ENCODE results near the gene ZNF277.
"Not testable (repeated sequence)": the region's sequence is repeated elsewhere in the genome, so short reads cannot be mapped to it uniquely, and the experiment has no call there.

ZNF277 gene

DNA sequence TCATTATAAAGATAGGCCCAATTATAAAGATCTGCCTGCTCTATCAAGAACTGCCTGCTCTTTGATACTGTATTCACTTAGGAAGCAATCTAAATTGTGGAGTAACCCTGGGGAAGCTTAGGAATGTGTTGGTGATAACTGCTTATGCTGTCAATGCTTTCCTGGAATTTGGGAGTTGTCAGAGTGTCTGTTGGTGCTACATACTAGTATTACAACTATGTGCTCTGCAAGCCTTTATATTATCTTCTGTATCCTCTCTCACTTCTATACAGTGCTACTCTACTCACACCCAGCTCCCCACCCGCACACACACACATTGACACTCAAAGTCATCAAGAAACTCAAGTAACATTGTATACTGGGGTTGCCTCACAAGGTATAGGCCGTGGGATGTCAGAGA is 6.1 kb downstream of the ZNF277 start:
- DNase-seq (ENCODE audit: low read depth), result no peak

DNA sequence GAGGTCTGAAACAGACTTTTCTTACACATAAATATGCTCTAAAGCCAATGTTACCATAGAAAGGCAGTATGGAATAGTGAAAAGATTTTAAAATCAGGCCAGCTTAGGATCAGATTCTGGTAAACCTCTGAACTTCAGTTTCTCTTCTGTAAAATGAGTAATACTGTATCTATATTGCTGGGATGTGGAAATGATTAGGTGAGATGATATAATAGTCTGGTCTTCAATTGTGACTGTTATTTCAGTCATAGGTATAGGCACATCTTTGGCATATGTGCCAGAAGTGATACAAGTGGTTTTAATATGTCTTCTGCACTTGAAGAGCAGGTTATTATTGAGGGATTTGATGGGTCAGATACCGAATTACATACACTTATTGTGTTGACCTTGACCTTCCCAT is 7.2 kb downstream of the ZNF277 start:
- no peak for DNase-seq (ENCODE audit: low read depth)

DNA sequence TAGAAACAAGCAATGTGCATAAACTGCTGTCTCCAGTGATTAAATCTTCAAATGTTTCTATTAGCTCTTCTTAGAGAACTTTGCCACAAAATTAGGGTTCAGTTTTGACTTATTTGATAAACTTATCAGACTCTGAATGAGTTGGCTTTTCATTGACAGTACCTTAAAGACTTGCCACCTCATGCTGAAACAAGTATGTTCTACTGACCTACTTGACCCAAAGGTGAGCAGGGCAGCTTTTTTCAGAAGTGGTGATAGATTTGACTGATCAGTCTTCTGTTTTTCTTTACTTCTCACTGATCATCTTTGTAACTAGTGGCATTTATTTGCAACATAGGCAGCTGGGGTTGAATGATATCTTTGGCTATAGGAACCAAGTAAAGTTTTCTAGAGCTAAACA is 7.8 kb downstream of the ZNF277 start:
- DNase-seq (ENCODE audit: low read depth), result no peak

DNA sequence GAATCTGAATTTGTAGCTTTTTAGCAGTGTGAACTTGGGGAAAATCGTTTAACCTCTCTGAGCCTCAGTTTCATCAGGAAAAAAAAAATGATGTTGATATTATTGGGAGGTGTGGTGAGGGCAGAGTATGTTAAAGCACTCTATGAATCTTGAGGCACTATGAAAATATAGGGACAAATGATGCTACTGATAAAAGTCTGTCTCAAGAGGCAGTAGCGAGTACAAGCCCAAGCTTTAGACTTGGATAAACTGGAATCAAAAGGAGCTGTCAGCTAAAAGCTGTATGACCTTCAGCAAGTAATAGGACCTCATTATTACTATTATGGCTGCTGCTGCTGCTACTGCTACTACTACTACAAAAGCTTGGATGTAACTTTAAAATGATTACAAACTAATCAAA is 8.4 kb downstream of the ZNF277 start:
- no peak for DNase-seq (ENCODE audit: low read depth)

DNA sequence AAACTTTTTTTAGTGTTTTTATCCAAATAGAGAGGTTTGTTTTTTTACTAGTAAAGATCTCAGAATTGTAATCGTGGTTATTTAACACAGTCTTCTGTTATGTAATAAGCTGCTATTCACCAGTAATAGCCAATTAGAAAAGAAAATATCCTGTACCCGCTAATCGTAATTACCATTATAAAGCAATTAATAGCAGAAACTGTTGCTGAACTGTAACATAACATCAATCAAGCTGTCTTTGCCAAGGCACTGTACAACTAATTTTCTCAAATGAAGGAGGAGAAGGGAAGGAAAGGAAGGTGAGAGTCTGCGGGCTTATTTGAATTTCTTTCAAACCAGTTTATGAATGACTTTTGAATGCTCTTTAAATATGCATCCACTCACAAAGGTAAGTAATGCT is 9.3 kb downstream of the ZNF277 start:
- no peak for DNase-seq (ENCODE audit: low read depth)

DNA sequence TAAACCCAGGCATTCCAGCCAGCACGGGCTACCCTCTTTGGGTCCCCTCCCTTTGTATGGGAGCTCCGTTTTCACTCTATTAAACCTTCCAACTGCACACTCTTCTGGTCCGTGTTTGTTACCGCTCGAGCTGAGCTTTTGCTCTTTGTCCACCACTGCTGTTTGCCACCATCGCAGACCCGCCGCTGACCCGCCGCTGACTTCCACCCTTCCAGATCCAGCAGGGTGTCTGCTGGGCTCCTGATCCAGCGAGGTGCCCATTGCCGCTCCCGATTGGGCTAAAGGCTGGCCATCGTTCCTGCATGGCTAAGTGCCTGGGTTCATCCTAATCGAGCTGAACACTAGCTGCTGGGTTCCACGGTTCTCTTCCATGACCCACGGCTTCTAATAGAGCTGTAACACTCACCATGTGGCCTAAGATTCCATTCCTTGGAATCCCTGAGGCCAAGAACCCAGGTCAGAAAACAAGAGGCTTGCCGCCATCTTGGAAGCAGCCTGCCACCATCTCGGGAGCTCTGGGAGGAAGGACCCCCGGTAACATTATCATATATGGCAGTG is 14.5 kb downstream of the ZNF277 start:
- DNase-seq (ENCODE audit: low read depth), result no peak

DNA sequence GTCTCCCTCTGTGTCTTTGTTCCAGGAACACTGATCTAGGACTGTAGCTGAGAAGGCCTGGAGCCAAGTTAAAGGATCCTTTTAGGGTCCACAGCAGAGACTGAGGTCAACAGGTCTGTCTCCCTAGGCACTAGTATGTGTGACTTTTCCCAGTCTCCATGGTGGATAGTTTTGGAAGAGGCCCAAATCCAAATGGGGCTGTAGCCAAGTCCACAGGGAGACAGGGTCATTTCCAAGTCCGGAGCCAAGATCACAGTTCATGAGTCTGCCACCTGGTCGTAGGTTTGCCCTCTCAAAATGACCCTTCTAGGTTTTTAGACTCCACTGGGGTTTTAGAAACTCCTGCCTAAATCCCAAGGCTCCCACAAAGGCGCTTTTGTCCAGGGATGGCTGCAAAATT is 16.8 kb downstream of the ZNF277 start:
- no peak for DNase-seq (ENCODE audit: low read depth)

DNA sequence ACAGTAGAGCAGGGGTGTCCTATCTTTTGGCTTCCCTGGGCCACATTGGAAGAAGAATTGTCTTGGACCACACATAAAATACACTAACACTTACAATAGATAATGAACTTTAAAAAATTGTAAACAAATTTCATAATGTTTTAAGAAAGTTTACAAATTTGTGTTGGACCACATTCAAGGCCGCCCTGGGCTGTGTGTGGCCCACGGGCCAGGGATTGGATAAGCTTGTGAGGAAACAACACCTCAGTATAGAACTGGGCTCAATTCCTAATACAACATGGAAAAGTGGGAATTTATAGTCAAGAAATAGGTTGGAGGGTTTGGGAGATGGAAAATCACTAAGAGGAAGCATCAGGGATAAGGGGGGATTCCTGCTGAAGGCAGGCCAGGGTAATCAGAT is 17.7 kb downstream of the ZNF277 start:
- no peak for DNase-seq (ENCODE audit: low read depth)

DNA sequence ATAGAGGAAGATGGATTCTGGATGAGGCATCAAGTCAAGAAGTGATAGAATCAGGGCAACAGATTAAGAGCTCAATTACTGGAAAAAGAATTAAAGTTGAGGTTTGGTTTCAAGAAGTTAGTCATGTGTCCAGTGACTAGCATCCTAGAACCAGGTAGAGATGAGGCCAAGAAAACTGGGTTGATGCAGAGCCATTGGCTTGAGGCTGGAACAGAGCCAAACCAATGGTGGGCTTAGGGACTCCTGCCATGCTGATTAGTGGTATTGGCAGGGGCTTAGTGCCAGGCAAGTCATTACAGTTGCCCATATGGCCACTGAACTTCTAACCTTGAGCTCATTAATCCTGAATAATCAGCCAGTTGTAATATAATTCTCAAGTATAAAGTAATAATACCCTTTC is 18.5 kb downstream of the ZNF277 start:
- no peak for DNase-seq (ENCODE audit: low read depth)

DNA sequence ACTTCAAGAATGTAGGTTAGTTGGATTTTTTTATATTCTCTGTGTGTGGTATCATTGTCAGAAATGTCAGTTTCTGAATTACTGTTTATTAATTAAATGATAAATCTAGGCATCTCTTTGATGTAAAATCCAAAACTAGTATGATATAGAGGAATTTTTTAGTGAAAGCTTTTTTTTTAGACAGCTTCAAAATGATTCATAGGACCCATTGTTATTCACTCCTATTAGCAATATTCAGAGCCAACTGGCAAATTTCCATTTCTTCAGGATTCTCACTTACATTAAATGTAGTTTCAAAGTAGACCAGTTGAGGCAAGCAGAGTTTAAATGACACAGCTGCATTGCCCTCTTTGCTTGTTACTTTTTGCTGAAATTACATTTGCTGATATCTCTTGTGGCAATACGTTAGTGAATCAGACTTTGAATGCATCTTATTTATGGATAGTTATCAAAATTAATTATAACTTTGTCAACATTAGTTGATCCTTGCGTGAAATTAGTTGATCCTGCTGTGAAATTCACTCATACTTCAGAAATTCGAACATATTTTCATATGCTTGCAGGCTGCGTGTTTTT is 20.3 kb downstream of the ZNF277 start:
- no peak for DNase-seq (ENCODE audit: low read depth)

DNA sequence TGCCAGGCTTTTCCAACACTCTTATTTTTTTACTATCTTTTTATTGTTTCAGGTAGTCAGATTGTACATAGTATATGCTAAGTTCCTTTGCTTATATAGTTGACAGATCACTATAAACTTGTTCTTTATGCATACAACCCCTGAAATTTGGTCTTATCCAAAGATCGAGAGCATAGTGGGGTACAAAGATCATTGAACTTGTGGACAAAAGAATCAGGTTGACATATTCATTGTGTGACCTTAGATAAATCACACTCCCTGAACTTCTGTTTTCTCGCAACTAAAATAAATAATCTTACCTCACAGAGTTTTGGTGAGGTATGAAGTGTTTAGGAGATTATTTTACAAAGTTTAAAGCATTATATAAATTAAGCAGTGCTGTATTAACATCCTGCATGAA is 22.1 kb downstream of the ZNF277 start:
- DNase-seq (ENCODE audit: low read depth), result no peak

DNA sequence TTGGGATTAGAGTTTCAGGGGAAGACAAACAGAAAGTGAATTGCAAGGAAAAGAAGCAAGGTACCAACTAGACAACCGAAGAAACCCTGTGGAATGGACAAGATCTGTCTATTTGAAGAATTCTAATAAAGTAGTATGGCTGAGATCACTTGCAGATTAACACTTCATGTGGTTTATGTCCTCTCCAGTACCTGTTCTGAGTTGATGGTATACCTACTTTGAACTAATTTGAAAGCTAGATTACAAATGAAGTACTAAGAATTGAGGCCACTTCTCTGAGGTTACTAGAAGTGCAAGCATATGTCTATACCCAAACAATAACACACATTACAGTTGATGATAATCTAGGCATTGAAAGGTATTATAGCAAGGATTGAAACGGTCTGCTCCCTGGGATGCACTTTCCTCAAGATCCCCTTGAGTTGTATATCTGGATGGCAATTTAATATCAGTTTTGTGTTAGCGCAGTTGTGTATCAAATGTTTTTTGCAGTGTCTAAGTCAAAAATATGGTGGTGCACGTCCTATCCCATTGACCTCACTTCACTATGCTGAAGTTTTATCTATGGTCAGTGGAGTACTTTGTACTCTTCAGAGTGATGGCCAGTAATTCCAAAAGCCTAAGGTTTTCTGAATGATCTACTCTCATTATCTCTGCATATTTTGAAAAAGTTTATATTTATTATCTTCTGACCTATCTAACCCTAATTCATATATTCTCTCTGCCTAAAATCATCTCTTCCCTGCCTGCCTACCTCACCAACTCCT is 25.9 kb downstream of the ZNF277 start:
- DNase-seq (ENCODE audit: low read depth), result no peak

DNA sequence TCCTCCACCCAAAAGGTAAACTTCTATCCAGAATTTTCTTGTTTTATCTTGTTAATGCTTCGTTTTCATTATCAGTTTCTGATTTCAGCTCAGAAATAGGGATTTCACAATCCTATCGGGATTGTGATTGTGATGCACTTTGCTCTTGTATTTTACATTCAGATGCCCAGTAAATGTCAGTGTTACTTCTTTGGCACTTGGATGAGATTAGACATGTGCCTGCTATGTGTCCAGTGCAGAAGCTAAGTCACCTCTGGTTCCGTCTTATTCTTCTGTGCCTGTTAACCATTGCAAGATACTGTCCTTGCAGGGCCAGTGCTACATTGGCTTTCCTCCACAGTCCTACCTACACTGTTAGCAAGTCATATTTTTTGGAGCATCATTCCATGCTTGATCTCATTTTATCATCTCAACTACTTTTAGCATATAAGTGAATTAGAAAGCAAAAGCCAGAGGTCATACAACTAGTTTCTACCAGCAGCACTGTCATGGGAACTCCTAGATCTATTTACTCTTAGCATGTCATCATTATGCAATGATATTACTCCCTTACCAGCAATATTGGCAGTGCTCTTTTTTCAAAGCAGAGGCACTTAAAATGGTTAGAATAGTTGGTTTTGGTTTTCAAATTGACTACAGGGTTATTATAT is 26.7 kb downstream of the ZNF277 start:
- DNase-seq (ENCODE audit: low read depth), result no peak

DNA sequence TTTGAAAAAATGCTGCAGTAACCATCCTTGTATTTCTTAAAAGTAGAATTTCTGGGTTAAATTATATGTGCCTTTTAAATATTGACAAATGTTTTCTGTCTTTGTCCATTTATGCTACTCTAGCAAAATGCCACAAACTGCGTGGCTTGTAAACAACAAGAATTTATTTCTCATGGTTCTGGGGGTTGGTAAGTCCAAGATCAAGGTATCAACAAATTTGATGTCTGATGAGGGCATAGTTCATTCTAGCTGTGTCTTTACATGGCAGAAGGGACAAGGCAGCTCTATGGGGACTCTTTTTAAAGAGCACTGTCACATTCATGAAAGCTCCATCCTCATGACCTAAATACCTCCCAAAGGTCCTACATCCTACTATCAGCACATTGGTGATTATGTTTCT is 27.7 kb downstream of the ZNF277 start:
- no peak for DNase-seq (ENCODE audit: low read depth)

DNA sequence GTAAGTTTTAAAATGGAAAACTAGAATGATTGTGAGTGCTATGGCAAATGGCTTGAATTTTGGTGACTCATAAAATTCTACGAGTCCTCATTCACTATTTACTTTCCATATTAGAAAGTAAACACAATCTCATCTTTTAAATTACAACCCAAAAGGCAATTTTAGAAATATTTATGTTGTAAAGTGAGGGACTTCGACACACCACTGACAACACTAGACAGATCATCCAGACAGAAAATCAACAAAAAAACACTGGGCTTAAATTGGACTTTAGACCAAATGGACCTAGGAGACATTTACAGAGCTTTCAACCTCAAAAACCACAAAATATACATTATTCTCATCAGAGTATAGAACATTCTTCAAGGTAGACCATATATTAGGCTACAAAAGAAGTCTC is 30.1 kb downstream of the ZNF277 start:
- no peak for DNase-seq (ENCODE audit: low read depth)

DNA sequence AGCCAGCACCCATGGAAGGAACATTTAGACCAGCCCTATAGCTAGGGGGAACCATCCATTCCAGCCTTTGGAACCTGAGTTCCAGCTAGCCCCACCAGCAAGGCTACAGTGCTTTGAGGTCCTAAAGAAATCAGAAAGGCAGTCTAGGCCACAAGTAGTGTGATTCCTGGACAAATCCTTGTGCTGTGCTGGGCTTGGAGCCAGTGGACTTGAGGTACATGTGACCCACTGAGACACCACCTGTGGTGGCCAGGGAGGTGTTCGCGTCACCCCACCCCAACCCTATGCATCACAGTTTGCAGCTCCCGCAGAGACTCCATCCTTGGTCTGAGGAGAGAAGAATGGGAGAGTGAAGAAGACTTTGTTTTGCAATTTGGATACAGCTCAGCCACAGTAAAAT is 31.8 kb downstream of the ZNF277 start:
- DNase-seq (ENCODE audit: low read depth), result no peak

DNA sequence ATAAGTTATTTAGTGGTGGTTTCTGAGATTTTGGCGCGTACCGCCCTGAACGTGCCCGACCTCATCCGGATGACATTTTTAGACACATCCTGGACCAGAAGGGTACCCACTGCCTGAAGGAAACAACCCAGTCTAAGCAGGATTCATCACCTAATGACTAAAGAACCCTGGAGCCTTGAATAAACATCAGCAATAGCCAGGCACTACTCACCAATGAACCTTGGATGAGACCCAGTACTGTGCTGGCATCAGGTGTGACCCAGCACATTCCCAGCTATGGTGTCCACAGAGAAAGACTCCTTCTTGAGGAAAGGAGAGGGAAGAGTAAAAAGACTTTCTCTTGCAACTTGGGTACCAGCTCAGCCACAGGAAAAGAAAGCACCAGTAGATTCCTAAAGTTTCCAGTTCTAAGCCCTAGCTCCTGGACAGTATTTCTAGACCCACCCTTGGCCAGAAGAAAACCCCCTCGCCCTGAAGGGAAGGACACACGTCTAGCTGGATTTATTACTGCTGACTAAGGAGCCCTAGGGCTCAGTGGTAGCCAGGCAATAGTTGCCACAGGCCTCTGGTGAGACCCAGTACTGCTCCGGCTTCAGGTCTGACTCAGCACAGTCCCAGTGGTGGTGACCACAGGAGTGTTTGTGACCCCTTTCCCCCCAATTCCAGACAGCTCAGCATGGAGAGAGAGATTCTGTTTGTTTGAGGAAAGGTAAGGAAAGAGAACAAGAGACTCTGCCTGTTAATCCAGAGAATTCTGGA is 32.5 kb downstream of the ZNF277 start:
- no peak for DNase-seq (ENCODE audit: low read depth)

DNA sequence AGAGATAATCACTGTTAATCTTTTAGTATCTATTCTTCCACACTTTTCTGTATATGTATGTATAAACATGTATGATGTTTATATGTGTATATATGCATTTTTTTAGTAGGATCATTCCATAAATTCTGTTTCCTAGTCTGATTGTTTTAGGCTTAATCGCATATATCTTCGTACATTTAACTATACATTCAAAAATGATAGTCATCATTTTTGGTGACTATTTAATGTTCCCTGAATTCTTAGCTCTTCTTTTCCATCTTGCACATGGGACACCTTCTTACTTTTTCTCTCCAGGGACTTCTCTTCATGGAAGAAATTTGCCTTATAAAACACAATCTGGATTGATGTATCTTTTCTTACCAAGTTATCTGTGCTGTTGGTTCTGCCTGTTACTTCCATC is 42.1 kb downstream of the ZNF277 start:
- DNase-seq (ENCODE audit: low read depth), result no peak

DNA sequence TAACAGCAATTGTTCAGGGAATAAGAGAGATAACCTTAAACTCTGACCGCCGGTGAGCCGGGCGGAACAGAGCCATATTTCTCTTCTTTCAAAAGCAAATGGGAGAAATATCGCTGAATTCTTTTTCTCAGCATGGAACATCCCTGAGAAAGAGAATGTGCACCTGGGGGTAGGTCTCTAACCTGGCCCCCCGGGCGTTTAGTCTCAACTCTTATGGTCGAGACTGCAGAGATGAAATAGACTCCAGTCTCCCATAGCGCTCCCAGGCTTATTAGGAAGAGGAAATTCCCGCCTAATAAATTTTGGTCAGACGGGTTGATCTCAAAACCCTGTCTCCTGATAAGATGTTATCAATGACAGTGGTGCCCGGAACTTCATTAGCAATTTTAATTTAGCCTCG is 43.5 kb downstream of the ZNF277 start:
- not testable (repeated sequence) for DNase-seq (ENCODE audit: low read depth)

DNA sequence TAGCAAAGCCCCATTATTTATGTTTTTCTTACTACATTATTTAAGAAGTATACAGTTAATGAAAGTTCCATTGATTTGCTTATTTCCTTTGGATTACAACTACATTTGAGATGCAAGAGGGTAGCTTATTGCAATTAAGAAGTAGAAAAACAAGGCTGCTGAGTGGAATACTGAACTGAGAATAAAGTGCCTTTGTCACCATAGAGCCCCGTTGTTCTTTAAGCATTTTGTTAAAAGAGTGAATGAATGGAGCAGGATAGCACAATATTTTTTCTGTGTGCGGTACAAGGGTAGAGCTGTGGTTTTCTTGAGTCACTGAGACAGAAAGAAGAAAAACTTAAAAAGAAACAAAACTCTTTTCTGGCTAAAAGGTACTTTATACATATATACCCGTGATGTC is 45.6 kb downstream of the ZNF277 start:
- DNase-seq (ENCODE audit: low read depth), result no peak

DNA sequence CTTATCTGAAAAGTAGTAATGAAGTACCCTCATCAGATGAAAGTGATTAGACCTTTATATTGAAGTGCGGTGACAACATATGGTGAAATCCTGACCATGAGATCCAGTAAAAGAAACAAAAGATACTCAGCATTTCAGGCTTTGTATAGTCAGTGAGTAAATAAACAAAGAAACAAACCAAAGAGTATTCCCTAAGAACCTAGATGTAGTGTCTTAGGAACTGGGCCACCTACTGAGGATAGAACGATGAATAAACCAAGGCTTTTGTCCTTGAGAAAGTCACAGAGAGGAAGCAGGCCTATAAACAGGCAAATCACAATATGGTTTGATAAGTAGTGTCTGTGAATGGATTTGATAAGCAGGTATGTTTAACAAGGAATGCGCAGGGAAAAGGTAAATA is 46.2 kb downstream of the ZNF277 start:
- DNase-seq (ENCODE audit: low read depth), result no peak

DNA sequence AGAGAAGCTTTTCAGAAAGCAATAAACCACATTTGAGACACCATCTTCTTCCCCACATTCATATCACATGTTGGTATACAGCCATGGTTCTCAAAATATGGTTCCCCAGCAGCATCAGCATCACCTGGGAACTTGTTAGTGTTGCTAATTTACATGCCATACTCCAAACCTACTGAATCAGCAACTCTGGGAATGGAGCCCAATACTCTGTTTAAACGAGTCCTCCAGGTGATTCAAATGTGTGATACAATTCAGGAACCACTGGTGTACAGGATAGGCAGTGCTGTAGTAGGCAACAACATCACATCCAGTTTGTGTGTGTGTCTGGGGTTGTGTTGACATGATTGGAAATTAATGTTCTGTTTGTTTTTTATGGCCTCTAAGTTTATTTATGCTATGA is 47.7 kb downstream of the ZNF277 start:
- no peak for DNase-seq (ENCODE audit: low read depth)
